Psoas muscle (tissue), 8 donors: ENCODE measurements around the gene IL24. TPM values are rescaled to one million over a fixed set of nuclear protein-coding genes. Genes with fewer than 3 reads are reported as not detected.
A peak's percentile ranks its signal among the peaks of the same experiment; 100 is the strongest.

ENCODE experiments used
- ATAC-seq, 4 donors: fragments of 200-7000 bp; cut with Tn5 transposase; one replicate each; pipeline ENCODE4 v1.9.1; 2020; ENCODE audit warnings: moderate library complexity in 3 of 4, mild to moderate bottlenecking in 2 of 4
- DNase-seq, 2 donors: peaks; one replicate each; pipeline ENCODE4 v3.0.0-alpha.2; 2020
- H3K27ac ChIP-seq: fragments of 200-600 bp; one replicate; pipeline ENCODE4 v1.8.0; 2022
- H3K27me3 ChIP-seq, 3 donors: fragments of 200-600 bp in 1 of 3; one replicate each; pipeline versions ENCODE4 v1.6.1 to v1.8.0; 2013 to 2022; ENCODE audit warnings: low read length in 2 of 3, mild to moderate bottlenecking in 2 of 3, moderate library complexity in 1 of 3; ENCODE audit not compliant: insufficient read depth in 3 of 3
- H3K36me3 ChIP-seq, 2 donors: fragments of 200-600 bp in 1 of 2; one replicate each; pipeline versions ENCODE4 v1.6.1 to v1.8.0; 2013 to 2022; ENCODE audit warnings: low read depth in 1 of 2, mild to moderate bottlenecking in 1 of 2, moderate library complexity in 1 of 2; ENCODE audit not compliant: insufficient read depth in 1 of 2
- H3K4me1 ChIP-seq: fragments of 200-600 bp; one replicate; pipeline ENCODE4 v1.8.0; 2022
- H3K4me3 ChIP-seq: fragments of 200-600 bp; one replicate; pipeline ENCODE4 v1.8.0; 2022; ENCODE audit warnings: mild to moderate bottlenecking
- H3K9me3 ChIP-seq: fragments of 200-600 bp; one replicate; pipeline ENCODE4 v1.8.0; 2022
- CTCF ChIP-seq: fragments of 200-600 bp; IDR thresholded peaks from one replicate; pipeline ENCODE4 v1.8.0; 2022; ENCODE audit warnings: antibody characterized with exemption
- WGBS, 3 donors: extraction: QIAGEN DNeasy Blood & Tissue Kit; methylation state at CpG; one replicate each; pipeline versions ENCODE4 v1.1.6 to v1.1.7; 2013; 5-methylcytosine and 5-hydroxymethylcytosine counted together
- intact Hi-C, 2 donors: fragments of 100-400 bp; cut with DNase I; formaldehyde crosslinking; loops; one replicate each; pipeline versions ENCODE4 v1.11.0 to v1.14.2; 2022
- polyA plus RNA-seq, 3 donors: library from polyadenylated mRNA; stranded (reverse); fragments of 200-250 nt; gene quantifications; one replicate each; pipeline ENCODE4 v1.2.3, GENCODE V29; 2013
- total RNA-seq, 4 donors: library from RNA; stranded (reverse); fragmentation: NEBNext Ultra II Directional in 2 of 4; extraction: Animal tissue kit (Norgen Biotek cat#: 25700) in 2 of 4; gene quantifications; one replicate each; pipeline versions ENCODE4 v1.2.1 to v1.2.4, GENCODE V29; 2021 to 2023
- donor health status: healthy with polysubstance abuse.
- donor health status: DM: no; HTN: no; CAD: no; lungs with moderate emphysema.
- donor health status: Bipolar disorder and iron deficiency.
- donor health status: healthy.
- donor health status: DM: yes; HTN: yes; CAD: no.
- donor health status: DM: no; HTN: no; CAD: no.
- donor health status: DM: no; HTN: no; CAD: no.
- donor health status: DM: yes; HTN: yes; CAD: no.

Gene IL24
- total and polyA plus RNA-seq, 7 donors = 0.05 to 20.3 (median 0.23) TPM; not detected in 2

- Histone ChIP-seq H3K36me3 (no peaks in the 10 kb centered on the region), H3K9me3 (no peaks in the 10 kb centered on the region), H3K4me3 (no peak overlapping the region), H3K27me3 (peaks cover 0 to 6% (median 0%) of the 10 kb centered on the region in 3 donors), H3K4me1 (peaks cover 19% of the 10 kb centered on the region), H3K27ac (no peak overlapping the region)
- TF ChIP-seq CTCF = no peak
- DNase-seq (no peak), ATAC-seq (peak in 1 of 4 donors; percentile 54)
- 56 to 59% (median 57%) methylated on average over 15 of the region's 15 CpGs for WGBS, 3 donors
- intact Hi-C loops = no loop called here
These were observed 6.8 kb upstream of the IL24 start for GRCh38 chr1:206890125-206891060.

GRCh38 chr1:206891412-206891811 is 5.8 kb upstream of the IL24 start:
- ATAC-seq = peak in 1 of 4 donors; percentile 5
- H3K27ac ChIP-seq = no peak overlapping the region
- intact Hi-C loops = no loop called here
- H3K9me3 ChIP-seq = no peaks in the 10 kb centered on the region
- H3K27me3 ChIP-seq = no peaks in the 10 kb centered on the region
- no peak overlapping the region for H3K4me3 ChIP-seq
- H3K36me3 ChIP-seq = no peaks in the 10 kb centered on the region
- no peak for DNase-seq
- 67 to 75% (median 74%) methylated on average over 1 of the region's 1 CpG for WGBS, 3 donors
- H3K4me1 ChIP-seq = peaks cover 19% of the 10 kb centered on the region
- TF ChIP-seq CTCF = no peak

- H3K9me3 ChIP-seq = no peaks in the 10 kb centered on the region
- 65 to 73% (median 69%) methylated on average over 3 of the region's 3 CpGs for WGBS, 3 donors
- H3K36me3 ChIP-seq = no peaks in the 10 kb centered on the region
- peaks cover 0 to 2% (median 0%) of the 10 kb centered on the region in 3 donors for H3K27me3 ChIP-seq
- H3K4me3 ChIP-seq = no peak overlapping the region
- no peak overlapping the region for H3K27ac ChIP-seq
- peaks cover 19% of the 10 kb centered on the region for H3K4me1 ChIP-seq
- no peak for TF ChIP-seq CTCF
- DNase-seq = no peak
- intact Hi-C loops = no loop called here
- peak; percentile 40 to 90 (median 60) for ATAC-seq
These were observed 4.8 kb upstream of the IL24 start for GRCh38 chr1:206892351-206892984.

GRCh38 chr1:206893380-206893779 is 3.9 kb upstream of the IL24 start:
- no peak for DNase-seq
- no peak overlapping the region for H3K4me3 ChIP-seq
- H3K27me3 ChIP-seq = peaks cover 0 to 4% (median 0%) of the 10 kb centered on the region in 3 donors
- no peaks in the 10 kb centered on the region for H3K9me3 ChIP-seq
- no peak overlapping the region for H3K27ac ChIP-seq
- 72 to 81% (median 78%) methylated on average over 2 of the region's 2 CpGs for WGBS, 3 donors
- intact Hi-C loops = no loop called here
- TF ChIP-seq CTCF = no peak
- ATAC-seq = no peak
- no peaks in the 10 kb centered on the region for H3K36me3 ChIP-seq
- peaks cover 19% of the 10 kb centered on the region for H3K4me1 ChIP-seq
